ENCODE data around the gene NUP98. TPM values are rescaled to one million over a fixed set of nuclear protein-coding genes. Genes with fewer than 3 reads are reported as not detected.
A peak's percentile ranks its signal among the peaks of the same experiment; 100 is the strongest.

Gene NUP98
- total RNA-seq, 1 experiment from 2014 or later = 128 TPM

DNA sequence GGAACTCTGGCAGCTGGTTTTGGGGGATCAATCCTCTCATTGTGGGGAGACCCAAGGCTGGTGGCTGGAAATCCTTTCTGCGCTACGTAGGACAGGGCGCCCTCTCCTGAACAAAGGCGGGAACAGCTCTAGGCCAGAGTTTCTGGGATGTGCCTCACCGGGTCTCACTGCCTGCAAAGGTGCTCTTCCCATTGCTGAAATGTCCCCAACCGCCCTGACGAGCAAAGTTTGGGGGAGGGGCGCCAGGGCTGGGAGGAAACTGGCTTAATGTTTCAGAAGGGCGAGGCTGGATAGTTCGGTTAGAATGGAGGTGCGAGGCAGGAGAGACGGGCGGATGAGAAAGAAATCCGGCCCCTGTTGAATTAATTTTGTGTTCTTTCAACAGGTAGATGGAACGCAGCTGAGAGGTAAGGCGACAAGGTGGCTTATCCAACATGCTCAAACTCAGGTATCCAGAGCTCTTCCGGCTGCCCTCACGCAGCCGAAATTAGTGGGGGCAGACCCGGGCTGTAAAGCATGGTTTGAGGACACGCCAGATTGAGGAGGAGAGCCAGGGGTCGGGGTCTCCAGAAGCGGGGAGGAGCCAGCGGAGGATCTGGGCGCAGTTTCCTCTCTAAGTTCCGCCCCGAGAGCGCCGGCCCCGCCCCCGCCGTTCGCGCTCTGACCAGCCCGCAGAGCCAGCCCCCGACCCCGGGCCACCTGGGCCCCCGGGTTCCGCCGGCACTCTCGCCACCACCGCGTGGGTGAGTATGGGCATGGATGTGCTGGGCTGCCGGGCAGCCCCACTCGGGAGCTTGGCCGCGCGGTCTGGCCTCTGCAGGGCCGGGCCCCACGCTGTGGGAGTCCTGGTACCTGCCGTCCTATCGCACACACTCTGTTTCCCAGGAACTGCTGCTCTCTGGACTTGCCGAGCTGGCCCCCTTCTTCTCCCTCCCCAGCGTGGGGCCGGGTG is 10.8 kb upstream of the NUP98 start, which contains the start of gene PGAP2:
TSS of gene PGAP2 (plus strand) at position 652 of the 952 bp plus-strand sequence. CDS start 2,700 bp downstream, outside the sequence.
- ChIA-PET POLR2A (ENCODE audit: unreplicated experiment) (interaction anchor here (0.5 kb wide), 1 partner anchor 333 kb away, joined by 3 read pairs; no protein-coding TSS in a partner anchor), CTCF (interaction anchor here (0.5 to 1.1 kb wide), 8 partner anchors 10 to 100 kb away, joined by 3 to 7 read pairs (median 4); partner anchors contain the start of genes NUP98 and RHOG)
- BruUV-seq (replicated peaks) = no TSS peak
- H3K9ac ChIP-seq (ENCODE audit: low read length) = peak within 1 kb of the TSS; percentile 70
- TF ChIP-seq EZH2phosphoT487 (IDR thresholded peaks at IDR 0.05; ENCODE audit: borderline replicate concordance, low read length) (no peak), EZH2 (IDR thresholded peaks at IDR 0.05; ENCODE audit: low read length, unreplicated experiment) (no peak)
- TF ChIP-seq, protein P1, sequence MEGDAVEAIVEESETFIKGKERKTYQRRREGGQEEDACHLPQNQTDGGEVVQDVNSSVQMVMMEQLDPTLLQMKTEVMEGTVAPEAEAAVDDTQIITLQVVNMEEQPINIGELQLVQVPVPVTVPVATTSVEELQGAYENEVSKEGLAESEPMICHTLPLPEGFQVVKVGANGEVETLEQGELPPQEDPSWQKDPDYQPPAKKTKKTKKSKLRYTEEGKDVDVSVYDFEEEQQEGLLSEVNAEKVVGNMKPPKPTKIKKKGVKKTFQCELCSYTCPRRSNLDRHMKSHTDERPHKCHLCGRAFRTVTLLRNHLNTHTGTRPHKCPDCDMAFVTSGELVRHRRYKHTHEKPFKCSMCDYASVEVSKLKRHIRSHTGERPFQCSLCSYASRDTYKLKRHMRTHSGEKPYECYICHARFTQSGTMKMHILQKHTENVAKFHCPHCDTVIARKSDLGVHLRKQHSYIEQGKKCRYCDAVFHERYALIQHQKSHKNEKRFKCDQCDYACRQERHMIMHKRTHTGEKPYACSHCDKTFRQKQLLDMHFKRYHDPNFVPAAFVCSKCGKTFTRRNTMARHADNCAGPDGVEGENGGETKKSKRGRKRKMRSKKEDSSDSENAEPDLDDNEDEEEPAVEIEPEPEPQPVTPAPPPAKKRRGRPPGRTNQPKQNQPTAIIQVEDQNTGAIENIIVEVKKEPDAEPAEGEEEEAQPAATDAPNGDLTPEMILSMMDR (conservative IDR thresholded peaks at IDR 0.05; ENCODE audit: low read depth, low read length) = peak; percentile 72
- H3K9me2 ChIP-seq (replicated peaks; ENCODE audit: low read length) = no peaks in the 10 kb centered on the region
- H3K27ac ChIP-seq (ENCODE audit: low read length) = no peak within 1 kb of the TSS
- no peaks in the 10 kb centered on the region for H3K9me3 ChIP-seq (ENCODE audit: low read length)
- no peaks in the 10 kb centered on the region for H3F3A ChIP-seq (ENCODE audit: low read length, unreplicated experiment)
- no peaks in the 10 kb centered on the region for H3K27me3 ChIP-seq (ENCODE audit: low read length)
- H3K36me3 ChIP-seq (ENCODE audit: low read depth, low read length) = no peaks in the 10 kb centered on the region
- peaks cover 12% of the 10 kb centered on the region for H3K4me1 ChIP-seq (ENCODE audit: insufficient read depth, low read length)
- DNase-seq (peak; percentile 73), ATAC-seq (peak; percentile 65)
- intact Hi-C loops (cut with micrococcal nuclease) = loop anchor here (1.0 to 5.0 kb wide), 4 partner anchors 11 to 36 kb away; partner anchors contain the start of genes NUP98 and RHOG
- no peaks in the 10 kb centered on the region for H4K20me1 ChIP-seq (ENCODE audit: low read length)
- peak within 1 kb of the TSS; percentile 85 for H3K4me3 ChIP-seq (ENCODE audit: low read length)
- H2AFZ ChIP-seq (ENCODE audit: low read length) = peak within 1 kb of the TSS; percentile 100
- peak within 1 kb of the TSS; percentile 95 for H3K4me2 ChIP-seq (ENCODE audit: low read length)
- no peaks in the 10 kb centered on the region for H3K79me2 ChIP-seq (ENCODE audit: low read length)

DNA sequence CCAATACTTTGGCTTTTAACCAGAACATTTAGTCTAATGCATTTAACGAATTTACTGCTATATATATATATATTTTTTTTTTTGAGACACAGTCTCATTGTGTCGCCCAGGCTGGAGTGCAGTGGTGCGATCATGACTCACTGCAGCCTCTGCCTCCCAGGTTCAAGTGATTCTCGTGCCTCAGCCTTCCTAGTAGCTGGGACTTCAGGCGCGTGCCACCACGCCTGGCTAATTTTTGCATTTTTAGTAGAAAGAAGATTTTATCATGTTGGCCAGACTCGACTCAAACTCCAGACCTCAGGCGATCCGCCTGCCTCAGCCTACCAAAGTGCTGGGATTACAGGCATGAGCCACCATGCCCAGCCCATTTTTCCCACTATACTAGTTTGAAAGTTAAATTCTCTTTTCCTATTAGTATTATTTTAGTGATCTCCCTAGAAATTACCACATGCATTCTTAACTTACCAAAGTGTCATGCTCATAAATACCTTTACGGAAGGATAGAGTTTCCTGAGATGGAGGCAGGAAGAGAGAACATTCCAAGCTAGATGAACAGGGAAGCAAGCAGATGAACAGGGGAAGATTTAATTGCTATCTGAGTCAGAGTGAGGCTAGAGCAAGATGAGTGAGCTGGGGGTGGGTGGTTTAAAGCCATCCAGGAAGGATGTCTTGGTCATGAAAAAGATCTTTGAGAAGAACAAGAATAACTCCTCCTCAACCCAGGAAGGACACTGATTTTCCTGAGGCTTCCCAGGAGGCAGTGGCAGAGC is 6.6 kb upstream of the NUP98 start:
- intact Hi-C loops (cut with micrococcal nuclease) = no loop called here
- Histone ChIP-seq H4K20me1 (ENCODE audit: low read length) (no peaks in the 10 kb centered on the region), H3K27me3 (ENCODE audit: low read length) (no peaks in the 10 kb centered on the region), H3K9me3 (ENCODE audit: low read length) (no peaks in the 10 kb centered on the region), H3K4me2 (ENCODE audit: low read length) (peak overlapping the region; percentile 46), H3K4me1 (ENCODE audit: insufficient read depth, low read length) (peaks cover 11% of the 10 kb centered on the region), H3K36me3 (ENCODE audit: low read depth, low read length) (no peaks in the 10 kb centered on the region), H2AFZ (ENCODE audit: low read length) (peak overlapping the region; percentile 5; the same call in 1 of the 2 replicates), H3K27ac (ENCODE audit: low read length) (peak overlapping the region; percentile 65), H3F3A (ENCODE audit: low read length, unreplicated experiment) (no peaks in the 10 kb centered on the region), H3K79me2 (ENCODE audit: low read length) (no peaks in the 10 kb centered on the region), H3K4me3 (ENCODE audit: low read length) (no peak overlapping the region), H3K9me2 (replicated peaks; ENCODE audit: low read length) (no peaks in the 10 kb centered on the region), H3K9ac (ENCODE audit: low read length) (no peak overlapping the region)
- BruUV-seq (replicated peaks) = no TSS peak
- DNase-seq (peak; percentile 79), ATAC-seq (peak; percentile 64)
- TF ChIP-seq EZH2 (IDR thresholded peaks at IDR 0.05; ENCODE audit: low read length, unreplicated experiment) = no peak
- TF ChIP-seq EZH2phosphoT487 (IDR thresholded peaks at IDR 0.05; ENCODE audit: borderline replicate concordance, low read length) = no peak
- TF ChIP-seq, protein P1 (conservative IDR thresholded peaks at IDR 0.05; ENCODE audit: low read depth, low read length) = no peak
- ChIA-PET CTCF (interaction anchor here (0.5 kb wide), 1 partner anchor 205 kb away, joined by 9 read pairs; no protein-coding TSS in a partner anchor), POLR2A (ENCODE audit: unreplicated experiment) (no interaction called here)
